Hematopoietic multipotent progenitor cell treated with erythropoietin and hydrocortisone succinate and interleukin-3 and kit ligand, for 17 days (in vitro differentiated cells): Measurements from ENCODE around the gene PGR.

Experiments
- DNase-seq: peaks from one replicate; pipeline ENCODE4 v3.0.0-alpha.2; 2015; ENCODE audit warnings: low spot score

Gene PGR

DNA sequence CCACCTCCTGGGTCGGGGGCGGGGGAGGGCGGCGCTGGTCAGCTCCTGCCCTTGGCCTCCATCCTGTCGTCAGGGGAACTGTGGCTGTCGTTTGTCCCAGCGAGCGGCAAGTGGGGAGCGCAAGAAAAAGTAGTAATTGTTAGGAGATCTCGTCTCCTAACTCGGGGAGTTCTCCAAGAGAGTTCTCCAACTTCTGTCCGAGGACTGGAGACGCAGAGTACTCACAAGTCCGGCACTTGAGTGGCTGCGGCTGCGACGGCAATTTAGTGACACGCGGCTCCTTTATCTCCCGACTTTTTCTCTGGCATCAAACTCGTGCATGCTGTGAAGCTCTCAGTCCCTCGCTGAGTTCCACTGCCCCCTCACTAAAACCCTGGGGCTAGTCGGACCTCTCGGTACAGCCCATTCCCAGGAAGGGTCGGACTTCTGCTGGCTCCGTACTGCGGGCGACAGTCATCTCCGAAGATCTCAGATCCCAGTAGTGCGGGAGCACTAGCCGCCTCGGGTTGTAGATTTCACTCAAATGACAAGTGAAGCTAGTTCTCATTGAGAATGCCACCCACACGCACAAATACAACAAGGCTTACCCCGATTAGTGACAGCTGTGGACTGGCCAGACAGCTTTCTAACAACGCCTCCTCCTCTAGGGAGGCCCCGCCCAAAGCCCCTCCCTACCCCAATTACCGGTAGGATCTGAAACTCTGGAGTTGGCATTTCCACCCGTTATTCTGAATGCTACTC lies at the start of gene PGR:
TSS of gene PGR (minus strand) at position 611 of the 741 bp plus-strand sequence. CDS start 743 bp downstream, outside the sequence.
- no peak for DNase-seq

DNA sequence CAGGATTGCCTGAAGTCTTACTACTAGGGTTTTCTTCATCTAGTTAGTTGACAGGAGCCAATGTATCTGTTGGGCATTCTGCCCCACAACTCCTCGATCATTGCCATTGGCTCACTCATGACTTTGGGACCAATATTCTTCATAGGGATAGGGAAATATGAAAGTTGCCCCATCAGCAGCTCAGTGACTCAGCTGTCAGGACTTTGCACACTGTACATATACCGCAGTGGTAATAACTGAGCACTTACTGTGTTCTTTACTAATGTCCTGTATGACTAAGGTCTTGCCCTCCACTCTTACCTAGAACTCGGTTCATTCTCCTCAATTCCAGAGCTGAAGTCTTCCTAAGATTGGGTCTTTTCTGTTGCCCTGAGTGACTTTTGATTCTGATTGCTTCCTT lies 46.8 kb upstream of the PGR start:
- no peak for DNase-seq

DNA sequence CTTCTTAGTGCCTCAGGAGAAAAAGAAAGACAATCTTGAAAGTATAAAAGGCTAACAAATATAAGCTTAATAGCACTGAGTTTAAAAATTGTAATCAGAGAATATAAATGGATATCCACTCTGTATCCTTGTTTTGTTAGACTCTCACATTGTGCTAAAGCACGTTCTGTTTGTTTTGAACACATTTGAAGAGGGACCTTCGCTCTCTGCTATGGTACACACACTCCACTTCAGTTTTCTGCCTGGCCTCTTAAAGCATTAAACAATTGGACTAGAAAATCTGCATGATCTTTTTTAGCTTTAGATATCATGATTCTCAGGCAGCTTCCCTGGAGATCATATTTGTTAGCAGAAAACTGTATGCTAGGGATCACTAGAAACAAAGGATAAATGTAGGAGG lies 40.3 kb upstream of the PGR start:
- no peak for DNase-seq

DNA sequence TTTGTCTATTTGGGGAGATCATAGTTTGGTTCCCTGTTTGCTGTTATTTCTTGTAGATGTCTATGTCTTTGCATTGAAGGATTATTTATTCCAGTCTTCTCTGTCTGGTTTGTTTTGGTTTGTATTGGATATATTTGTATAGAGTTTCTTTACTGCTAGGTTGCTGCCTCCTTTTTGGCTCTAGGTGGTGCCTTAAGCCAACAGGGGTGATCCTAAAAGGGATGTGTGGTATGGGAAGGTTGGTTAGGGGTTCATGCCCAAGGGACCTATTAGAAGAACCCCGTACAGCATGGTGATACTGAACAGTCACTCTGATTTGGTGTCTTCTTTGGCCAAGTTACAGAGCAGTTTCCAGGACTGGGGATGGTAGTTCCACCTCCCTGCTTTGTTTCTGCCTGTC lies 36.4 kb upstream of the PGR start:
- no peak for DNase-seq

DNA sequence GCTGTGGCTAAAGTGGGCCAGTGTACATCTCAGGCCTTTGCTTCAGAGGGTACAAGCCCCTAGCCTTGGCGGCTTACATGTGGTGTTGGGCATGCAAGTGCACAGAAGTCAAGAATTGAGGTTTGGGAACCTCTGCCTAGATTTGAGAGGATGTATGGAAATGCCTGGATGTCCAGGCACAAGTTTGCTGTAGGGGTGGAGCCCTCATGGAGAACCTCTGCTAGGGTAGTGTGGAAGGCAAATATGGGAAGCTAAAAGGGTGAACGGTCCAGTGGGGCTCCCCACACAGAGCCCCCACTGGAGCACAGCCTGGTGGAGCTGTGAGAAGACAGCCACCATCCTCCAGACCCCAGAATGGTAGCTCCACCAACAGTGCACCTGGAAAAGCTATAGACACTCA lies 28.5 kb upstream of the PGR start:
- DNase-seq = no peak

DNA sequence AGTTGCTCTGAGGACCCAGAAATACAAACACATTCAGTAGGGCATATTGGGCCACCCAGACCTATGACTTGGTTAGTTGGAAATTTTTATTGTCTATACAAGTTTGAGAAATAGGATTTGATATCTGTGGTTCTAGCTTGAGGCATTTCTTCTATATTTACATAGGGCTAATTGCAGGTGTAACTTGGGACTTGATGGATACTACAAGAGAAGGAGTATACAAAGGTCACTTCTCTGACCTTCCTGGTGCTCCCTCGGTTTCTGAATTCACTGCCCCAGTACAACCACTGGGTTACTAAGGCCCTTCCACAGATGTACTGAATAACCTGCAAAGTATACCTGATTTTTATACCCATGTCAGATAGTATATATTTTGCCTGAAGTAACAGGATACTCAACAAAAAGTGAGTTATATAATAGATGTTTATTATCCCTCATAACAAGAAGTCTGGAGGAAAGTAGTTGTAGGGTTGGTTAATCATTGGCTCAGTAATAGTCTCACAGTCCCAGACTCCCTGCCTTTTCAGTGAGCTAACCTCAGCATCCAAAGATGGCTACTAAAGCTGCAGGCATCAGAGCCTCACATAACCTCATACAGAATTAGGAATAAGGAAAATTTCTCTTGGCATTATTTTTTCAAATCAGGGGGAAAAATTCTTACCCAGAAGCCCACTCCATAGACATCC lies 8.8 kb upstream of the PGR start:
- DNase-seq = no peak

DNA sequence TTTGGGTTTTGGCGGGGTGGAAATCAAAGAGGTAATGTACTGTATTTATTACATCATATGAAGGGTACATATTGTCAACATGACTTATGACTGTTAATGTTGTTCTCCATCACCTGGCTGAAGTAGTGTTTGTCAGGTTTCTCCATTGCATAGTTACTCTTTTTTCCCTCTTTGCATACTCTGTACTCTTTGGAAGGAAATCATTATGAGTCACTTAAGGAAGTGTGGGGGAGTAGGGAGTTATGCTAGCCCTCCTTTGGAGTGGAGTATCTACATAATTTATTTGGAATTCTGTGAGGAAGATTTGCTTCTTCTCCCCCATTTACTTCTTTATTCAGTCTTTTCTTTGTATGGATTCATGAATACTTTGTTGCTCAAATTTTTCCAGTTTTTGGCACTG lies 3.6 kb upstream of the PGR start:
- DNase-seq = no peak

DNA sequence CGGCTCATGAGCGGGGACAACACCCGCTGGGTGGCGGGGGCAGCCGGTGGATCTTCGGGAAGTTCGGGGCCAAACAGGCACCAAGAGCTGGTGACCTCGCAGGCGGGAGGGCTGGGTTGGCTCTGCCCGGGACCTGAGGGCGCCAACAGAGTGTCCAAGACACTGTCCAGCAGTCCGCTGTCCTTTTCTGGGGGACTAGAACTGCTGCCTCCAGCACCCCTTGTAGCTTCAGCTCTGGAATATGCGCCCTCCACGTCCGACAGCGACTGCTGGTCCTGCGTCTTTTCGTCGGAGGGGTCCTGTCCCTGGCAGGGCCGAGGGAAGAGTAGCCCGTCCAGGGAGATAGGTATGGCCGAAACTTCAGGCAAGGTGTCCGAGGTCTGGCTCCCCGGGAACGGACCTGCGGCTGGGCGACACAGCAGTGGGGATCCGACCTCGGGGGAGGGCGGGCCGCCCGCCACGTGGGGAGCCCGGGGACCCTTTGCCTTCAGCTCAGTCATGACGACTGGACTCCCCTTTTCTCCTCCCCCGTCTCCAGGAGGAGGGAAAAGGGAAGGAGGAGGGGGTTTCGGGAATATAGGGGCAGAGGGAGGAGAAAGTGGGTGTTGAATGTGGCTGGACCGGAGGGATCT lies 926 bp downstream of the PGR start:
- no peak for DNase-seq

DNA sequence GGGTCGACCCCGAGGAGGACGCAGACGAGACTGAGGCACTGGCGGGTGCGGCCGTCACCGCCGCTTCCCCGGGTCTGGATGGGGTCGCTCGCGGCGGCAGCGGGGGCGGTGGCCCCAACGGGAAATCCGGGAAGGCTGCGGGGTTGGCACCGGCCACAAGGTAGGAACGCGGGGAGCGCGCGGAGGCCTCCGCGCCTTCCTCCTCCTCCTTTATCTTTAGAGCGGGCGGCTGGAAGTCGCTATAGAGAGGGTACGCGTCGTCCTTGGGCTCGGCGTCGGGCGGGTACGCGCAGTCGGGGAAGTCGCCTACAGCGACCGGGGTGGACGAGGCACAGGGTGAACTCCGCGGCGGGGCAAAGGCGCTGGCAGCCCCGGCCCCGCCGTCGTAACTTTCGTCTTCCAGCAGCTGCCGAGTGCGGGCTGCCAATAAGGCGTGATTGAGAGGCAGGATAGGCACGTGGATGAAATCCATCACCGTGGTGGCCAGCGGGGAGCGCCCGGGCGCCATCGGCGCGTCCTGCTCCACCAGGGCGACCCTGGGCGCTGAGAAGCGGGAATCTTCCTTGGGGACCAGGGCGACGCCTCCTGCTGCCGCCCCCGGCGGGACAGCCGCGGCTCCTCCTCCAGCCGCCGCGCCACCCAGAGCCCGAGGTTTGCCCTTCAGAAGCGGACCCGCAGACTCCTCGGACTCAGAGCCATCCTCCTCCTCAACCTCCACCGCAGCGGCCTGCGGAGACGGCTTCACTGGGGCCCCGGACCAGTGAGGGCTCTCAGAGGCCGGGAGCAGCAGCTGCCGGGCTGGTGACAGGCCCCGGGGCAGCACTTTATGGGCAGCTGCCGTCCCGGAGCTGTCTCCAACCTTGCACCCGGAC lies 1.7 kb downstream of the PGR start:
- no peak for DNase-seq

DNA sequence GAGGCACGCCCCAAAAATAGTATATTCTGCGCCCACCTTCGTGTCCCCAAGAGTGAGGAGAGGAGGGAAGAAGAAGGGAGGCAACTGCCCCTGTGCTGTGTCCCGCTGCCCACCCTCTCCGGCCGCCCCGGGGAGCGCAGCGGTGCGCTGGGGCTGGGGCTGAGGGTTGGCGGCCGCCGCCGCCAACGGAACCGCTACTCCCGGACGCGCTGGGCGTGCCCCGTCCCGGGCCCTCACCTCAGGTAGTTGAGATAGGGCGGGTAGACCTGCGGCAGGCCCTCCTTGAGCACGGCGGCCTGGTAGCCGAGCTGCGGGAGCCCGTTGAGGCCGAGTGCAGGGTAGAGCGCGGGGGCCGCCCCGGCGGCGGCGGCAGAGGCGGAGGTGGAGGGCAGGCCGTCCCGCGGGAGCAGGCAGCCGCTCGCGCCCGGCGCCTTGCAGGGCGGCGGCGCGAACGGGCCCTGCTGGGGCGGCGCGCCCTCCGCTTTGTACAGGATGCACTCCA lies 2.4 kb downstream of the PGR start:
- DNase-seq = no peak

DNA sequence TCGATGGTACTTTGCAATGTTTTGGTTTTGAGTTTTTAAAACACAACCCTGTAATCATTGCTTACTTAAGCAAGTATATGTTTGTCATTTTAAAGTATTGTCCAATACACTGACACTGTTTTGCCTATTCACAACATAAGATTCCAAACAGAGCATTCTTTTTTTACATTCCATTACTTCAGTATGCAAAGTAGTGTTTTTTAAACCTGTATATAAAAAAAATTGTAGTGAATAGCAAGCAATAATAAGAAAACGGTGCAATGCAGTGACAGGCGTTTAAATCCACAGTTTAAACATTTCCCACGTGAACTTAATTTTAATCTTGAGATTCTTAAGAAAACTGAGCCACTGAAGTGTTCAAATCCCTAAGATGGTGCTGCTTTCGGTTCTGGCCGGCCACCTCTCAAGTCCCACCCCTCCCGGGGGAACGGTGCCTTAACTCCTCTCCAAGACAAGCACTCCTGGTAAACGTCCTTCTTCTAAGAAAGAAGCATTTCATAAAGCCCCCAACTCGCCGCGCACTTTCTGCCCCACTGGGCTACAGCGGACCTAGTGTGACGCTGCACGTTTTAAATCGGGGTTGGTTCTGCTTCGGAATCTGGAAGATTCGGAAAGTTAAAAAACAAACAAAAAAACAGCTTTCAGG lies 2.9 kb downstream of the PGR start:
- DNase-seq = no peak

DNA sequence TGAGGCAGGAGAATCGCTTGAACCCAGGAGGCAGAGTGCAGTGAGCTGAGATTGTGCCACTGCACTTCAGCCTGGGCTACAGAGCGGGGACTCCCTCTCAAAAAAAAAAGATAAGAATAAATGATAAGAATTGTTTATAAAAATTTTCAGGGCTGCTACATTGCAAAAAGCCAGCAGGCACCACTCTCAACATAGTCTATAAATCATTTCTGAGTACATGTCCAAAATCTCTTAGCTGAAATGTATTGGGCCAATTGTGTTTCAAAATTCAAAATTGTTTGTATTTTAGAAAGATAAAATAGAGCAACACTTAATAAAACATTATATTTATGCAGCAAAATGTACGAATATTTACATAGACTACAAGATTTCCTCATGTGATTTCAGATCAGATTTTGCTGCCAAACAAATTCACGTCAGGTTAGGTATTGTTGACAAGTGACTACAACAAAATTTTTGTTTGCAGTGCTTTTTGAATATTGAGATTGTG lies 13.9 kb downstream of the PGR start:
- DNase-seq = no peak

DNA sequence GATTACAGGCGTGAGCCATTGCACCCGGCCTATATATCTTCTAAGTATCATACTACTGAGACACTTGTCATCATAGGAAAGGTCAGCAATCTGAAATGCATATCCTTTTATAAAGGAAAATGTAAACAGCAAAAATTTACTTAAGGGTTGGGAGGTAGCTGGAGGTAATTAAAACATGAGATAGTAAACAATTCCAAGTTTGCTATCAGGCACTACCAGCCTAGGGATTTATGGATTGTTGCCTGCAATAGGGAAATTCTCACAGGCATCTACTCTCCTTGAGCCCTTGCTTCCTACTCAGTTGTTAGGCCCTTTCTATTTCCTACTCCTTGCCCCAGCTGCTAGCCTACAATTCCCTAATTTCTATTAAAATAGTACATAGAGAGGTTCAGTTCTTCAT lies 16.1 kb downstream of the PGR start:
- DNase-seq = no peak

DNA sequence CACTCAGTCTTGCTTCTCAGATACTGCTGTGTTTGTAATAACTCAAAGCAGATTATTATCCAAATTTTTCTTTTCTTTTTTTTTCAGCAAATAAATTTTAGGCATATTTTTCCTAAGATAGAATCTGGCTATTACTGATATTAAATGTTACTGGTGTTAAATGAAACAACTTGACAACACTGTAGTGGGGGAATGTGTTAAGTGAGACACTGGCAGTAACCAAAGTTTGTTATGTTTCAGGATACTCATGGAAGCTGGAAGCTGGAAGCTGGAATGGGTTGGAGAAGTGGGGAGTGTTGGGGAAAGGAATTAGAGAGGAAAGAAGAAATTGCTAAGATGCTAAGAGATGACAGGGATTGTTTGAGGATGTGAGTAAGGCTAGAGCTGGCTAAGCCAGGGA lies 24.9 kb downstream of the PGR start:
- no peak for DNase-seq

DNA sequence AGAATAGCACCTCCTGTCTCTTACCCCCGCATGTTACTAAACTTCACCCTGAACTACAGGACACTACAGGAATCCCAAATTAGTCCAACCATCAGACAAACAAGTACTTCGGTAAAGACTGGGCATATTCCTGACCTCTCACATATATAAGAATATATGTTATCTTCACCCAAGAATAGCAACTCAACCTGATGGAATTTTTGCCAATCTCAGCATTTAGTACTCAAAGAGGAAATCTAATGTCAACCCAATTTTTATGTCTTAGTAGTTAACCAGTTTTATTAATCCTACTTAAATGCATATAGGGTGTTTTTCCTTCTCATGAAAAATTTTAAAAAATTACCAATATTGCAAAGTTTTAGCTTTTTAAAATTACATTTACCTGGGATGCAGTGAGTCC lies 26.2 kb downstream of the PGR start:
- DNase-seq = no peak

DNA sequence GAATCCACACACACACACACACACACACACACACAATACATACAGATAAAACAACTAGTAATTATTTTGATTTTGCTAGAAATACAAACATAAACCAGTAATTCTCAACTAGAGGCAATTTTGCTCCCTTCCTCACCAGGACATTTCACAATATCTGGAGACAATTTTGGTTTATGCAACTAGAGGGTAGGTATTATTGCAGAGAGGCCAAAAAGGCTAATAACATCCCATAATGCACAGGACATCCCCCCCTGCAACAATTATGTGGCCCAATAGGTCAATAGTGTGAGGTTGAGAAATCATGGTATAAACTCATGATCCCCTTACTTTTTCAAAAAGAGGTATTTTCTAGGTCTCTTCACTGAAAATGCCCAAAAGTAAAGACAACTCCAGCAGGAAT lies 29.0 kb downstream of the PGR start:
- no peak for DNase-seq

DNA sequence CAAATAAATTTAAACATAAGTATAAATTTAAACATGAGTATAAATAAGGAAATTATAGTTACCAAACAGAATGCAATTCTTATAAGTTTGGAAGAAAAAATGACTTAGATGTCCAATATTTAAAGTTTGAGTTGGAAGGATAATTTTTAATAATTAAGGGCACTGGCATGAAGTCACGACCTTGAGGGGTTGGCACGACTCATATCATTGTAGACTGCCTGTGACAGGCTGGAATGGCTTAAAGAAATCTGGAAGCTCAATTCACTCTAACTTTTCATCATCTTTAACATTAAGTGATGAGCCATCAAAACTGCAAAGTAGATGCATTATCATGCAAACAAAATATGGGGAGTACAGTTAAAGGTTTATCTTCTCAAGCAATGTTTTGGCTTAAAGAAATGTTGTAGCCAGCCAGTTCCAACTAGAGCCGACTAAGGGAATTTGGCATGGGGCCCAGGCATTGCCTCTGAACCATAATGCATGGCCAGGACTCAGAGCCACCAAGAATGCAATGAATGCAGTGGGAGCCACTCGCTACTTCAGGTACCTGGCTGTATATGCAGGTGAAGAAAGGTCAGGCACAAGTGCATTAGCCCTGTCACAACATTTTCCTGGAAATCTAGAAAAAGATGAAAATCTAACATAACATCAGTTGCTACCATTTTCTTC lies 33.4 kb downstream of the PGR start:
- DNase-seq = no peak

DNA sequence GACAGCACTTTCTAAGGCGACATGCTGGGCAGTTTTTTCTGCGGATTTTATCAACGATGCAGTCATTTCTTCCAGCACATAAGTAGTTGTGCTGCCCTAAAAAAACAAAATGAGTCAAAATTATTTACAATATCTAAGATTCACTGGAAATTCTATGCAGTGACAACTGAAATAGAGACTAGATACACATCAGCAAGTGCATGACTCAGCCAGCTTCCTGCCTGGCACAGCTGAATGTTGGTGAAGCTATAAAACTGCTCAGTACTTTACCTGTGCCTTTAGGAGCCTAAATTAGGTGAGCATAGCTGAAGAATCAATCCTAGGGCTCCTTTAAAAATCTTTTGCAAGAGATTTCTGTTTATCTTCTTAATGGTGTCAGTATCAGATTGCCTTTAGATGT lies 37.8 kb downstream of the PGR start:
- DNase-seq = no peak

DNA sequence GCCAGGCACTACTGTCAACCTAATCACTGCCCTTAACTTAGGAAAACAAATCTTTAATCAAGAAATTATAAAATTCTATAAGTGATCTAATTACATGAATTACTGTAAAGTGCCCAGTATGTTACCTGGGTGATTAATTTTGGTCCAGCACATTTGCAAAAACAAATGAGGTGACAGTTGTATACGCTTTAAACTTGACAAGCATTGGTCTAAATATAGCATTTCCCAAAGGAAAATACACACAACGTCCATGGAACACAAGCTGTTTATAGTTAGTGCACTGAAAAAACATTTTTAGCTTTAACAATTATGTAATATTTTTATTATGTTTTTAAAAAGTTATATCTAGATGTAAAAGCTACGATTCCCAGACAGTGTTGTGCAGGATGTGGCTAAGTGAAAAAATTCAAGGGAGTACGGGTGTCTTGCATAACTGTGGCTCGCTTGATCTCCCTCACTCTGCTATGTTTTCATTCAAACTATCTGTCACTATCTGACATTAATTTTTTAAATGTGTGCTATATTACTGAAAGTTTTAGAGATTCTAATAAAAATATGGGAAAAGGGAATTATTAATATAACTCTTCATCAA lies 38.8 kb downstream of the PGR start:
- DNase-seq = no peak

DNA sequence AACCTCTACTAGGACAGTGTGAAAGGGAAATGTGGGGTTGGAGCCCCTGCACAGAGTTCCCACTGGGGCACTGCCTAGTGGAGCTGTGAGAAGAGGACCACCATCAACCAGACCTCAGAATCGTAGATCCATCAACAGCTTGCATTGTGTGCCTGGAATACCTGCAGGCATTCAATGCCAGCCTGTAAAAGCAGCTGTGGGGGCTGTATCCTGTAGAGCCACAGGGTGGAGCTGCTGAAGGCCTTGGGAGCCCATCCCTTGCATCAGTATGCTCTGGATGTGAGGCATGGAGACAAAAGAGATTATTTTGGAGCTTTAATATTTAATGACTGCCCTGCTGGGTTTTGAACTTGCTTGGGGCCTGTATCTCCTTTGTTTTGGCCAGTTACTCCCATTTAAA lies 46.3 kb downstream of the PGR start:
- no peak for DNase-seq

DNA sequence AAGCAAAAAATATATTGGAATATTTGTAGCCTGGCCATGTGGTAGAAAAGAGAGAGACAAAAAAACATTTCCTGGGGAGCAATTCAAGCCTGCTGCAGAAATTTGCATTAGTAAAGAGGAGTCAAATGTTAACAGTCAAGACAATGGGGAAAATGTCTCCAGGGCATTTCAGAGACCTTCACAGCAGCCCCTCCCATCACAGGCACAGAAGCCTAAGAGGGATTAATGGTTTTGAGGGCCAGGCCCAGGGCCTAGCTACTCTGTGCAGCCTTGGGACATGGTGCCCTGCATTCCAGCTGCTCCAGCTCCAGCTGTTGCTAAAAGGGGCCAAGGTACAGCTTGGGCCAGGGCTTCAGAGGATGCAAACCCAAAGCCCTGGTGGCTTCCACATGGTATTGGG lies 46.8 kb downstream of the PGR start:
- DNase-seq = no peak
